Fibroblast of lung (primary cell): ENCODE data around the gene ODF2.

ENCODE experiments used
- EZH2 ChIP-seq: IDR thresholded peaks from 2 replicates; pipeline ENCODE4 v1.5.1; 2012; ENCODE audit warnings: low read length, control low read depth, mild to moderate bottlenecking; ENCODE audit errors: missing control alignments
- TF ChIP-seq, protein P1 (sequence below), 2 donors: IDR thresholded peaks in 1 of 2; conservative IDR thresholded peaks in 1 of 2; 1 replicate in 1 of 2; 2 replicates in 1 of 2; pipeline ENCODE4 v1.5.1; 2011 to 2012; ENCODE audit warnings: low read length in 2 of 2, control low read depth in 1 of 2, inconsistent platforms in 1 of 2, low read depth in 1 of 2, mild to moderate bottlenecking in 1 of 2

DNA sequence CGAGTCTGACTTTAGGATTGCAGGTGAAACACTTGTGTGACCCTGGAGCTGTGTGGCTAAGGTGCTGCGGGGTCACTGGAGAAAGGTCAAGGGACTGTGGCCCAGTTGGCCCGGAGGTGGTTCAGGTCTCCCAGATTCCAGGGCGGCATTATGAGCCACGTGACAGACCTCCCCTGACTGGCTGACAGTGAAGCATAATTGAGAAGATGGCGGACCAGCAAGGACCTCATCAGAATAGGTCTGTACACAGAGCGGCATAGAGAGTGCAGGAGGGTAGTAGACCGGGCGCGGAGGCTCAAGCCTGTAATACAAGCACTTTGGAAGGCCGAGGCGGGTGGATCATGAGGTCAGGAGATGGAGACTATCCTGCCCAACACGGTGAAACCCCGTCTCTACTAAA lies 815 bp upstream of the ODF2 start:
- TF ChIP-seq, protein P1, sequence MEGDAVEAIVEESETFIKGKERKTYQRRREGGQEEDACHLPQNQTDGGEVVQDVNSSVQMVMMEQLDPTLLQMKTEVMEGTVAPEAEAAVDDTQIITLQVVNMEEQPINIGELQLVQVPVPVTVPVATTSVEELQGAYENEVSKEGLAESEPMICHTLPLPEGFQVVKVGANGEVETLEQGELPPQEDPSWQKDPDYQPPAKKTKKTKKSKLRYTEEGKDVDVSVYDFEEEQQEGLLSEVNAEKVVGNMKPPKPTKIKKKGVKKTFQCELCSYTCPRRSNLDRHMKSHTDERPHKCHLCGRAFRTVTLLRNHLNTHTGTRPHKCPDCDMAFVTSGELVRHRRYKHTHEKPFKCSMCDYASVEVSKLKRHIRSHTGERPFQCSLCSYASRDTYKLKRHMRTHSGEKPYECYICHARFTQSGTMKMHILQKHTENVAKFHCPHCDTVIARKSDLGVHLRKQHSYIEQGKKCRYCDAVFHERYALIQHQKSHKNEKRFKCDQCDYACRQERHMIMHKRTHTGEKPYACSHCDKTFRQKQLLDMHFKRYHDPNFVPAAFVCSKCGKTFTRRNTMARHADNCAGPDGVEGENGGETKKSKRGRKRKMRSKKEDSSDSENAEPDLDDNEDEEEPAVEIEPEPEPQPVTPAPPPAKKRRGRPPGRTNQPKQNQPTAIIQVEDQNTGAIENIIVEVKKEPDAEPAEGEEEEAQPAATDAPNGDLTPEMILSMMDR (conservative IDR thresholded peaks at IDR 0.05 in 1 of 2, IDR thresholded peaks at IDR 0.05 in 1 of 2; ENCODE audit: low read depth in 1 of 2, low read length in 2 of 2) = no peak
- TF ChIP-seq EZH2 = no peak
